HFF-Myc (cell line): ENCODE data around the gene RIN3.

Source experiments
- DNase-seq: peaks from one replicate; pipeline ENCODE4 v3.0.0-alpha.2; 2011; ENCODE audit warnings: low read depth; ENCODE audit errors: extremely low read depth
- H3K4me3 ChIP-seq: replicated peaks from 2 replicates; pipeline ENCODE4 v1.5.1; 2011; ENCODE audit warnings: low read depth, mild to moderate bottlenecking, control low read depth, low read length
- CTCF ChIP-seq: IDR thresholded peaks from 2 replicates; pipeline ENCODE4 v1.5.1; 2012; ENCODE audit warnings: mild to moderate bottlenecking, low read depth, low read length, control low read depth; ENCODE audit errors: missing control alignments

Gene RIN3

GRCh38 chr14:92492258-92492657 is 21.3 kb upstream of the RIN3 start:
- H3K4me3 ChIP-seq, result no peak overlapping the region

GRCh38 chr14:92493024-92493423 is 20.6 kb upstream of the RIN3 start:
- TF ChIP-seq CTCF, result no peak
- H3K4me3 ChIP-seq, result no peak overlapping the region
- DNase-seq, result no peak

More at GRCh38 chr14:92492258-92492657, 21.3 kb upstream of the RIN3 start:
- TF ChIP-seq CTCF, result no peak
- DNase-seq, result no peak

- TF ChIP-seq CTCF, result no peak
These were observed 20.1 kb upstream of the RIN3 start for GRCh38 chr14:92493492-92493891.

GRCh38 chr14:92494512-92494911 is 19.1 kb upstream of the RIN3 start:
- TF ChIP-seq CTCF, result no peak
- no peak overlapping the region for H3K4me3 ChIP-seq
- DNase-seq, result no peak

More at GRCh38 chr14:92493492-92493891, 20.1 kb upstream of the RIN3 start:
- no peak for DNase-seq
- H3K4me3 ChIP-seq, result no peak overlapping the region

GRCh38 chr14:92495027-92495426 is 18.6 kb upstream of the RIN3 start:
- TF ChIP-seq CTCF, result no peak
- no peak overlapping the region for H3K4me3 ChIP-seq
- no peak for DNase-seq

- TF ChIP-seq CTCF, result no peak
- no peak for DNase-seq
These were observed 17.3 kb upstream of the RIN3 start for GRCh38 chr14:92496191-92496857.

GRCh38 chr14:92497391-92497790 is 16.2 kb upstream of the RIN3 start:
- no peak overlapping the region for H3K4me3 ChIP-seq
- no peak for DNase-seq
- TF ChIP-seq CTCF, result no peak

More at GRCh38 chr14:92496191-92496857, 17.3 kb upstream of the RIN3 start:
- no peak overlapping the region for H3K4me3 ChIP-seq
